ENCODE results near the gene RAPGEF2.

DNA sequence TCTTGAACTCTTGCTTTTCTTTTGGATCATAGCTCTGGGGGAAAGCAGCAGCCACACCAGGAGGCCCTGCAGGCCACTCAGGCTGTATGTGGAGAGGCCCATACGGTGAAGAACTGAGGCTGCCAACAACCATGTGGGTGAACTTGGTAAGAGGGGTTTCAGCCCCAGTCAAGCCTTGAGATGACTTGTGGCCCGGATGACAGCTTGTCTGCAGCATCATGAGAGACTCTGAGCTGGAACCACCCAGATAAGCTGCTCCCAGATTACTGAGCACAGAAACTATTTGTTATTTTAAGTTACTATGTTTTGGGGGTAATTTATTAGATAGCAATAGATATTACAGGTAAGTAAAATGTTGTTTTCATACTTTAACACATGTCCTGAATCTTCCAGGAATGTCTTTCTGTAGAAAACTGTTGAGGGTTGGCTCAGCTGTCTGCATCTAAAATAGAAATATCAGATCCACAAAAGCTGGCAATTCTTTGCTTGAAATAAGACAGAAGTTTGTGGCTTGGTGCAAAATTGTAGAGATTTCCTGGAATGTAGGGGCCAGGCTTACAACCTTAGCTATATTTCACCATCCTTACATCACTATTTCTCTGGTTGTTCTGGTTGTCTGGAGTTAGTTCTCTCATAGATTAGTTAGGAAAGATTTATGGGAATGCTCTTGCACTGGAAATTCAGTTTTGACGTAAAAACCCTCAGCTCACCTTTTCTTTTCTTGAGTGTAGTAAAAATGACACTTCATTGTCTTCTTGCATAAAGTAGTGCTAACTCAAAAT is 272.1 kb downstream of the RAPGEF2 start:
- TF ChIP-seq, protein P1, sequence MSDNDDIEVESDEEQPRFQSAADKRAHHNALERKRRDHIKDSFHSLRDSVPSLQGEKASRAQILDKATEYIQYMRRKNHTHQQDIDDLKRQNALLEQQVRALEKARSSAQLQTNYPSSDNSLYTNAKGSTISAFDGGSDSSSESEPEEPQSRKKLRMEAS (IDR thresholded peaks at IDR 0.05; ENCODE audit: low read depth, low read length), result no peak
- TF ChIP-seq, protein P2, sequence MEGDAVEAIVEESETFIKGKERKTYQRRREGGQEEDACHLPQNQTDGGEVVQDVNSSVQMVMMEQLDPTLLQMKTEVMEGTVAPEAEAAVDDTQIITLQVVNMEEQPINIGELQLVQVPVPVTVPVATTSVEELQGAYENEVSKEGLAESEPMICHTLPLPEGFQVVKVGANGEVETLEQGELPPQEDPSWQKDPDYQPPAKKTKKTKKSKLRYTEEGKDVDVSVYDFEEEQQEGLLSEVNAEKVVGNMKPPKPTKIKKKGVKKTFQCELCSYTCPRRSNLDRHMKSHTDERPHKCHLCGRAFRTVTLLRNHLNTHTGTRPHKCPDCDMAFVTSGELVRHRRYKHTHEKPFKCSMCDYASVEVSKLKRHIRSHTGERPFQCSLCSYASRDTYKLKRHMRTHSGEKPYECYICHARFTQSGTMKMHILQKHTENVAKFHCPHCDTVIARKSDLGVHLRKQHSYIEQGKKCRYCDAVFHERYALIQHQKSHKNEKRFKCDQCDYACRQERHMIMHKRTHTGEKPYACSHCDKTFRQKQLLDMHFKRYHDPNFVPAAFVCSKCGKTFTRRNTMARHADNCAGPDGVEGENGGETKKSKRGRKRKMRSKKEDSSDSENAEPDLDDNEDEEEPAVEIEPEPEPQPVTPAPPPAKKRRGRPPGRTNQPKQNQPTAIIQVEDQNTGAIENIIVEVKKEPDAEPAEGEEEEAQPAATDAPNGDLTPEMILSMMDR (IDR thresholded peaks at IDR 0.05; ENCODE audit: low read depth, low read length), result no peak

All from NB4 (cell line).